Activated CD4-positive, alpha-beta T cell treated with anti-CD3 and anti-CD28 coated beads for 36 hours (primary cell): ENCODE results near the gene WDR88. TPM values are rescaled to one million over a fixed set of nuclear protein-coding genes. Genes with fewer than 3 reads are reported as not detected.
"Not testable (repeated sequence)": the region's sequence is repeated elsewhere in the genome, so short reads cannot be mapped to it uniquely, and the experiment has no call there.

ENCODE experiments used
- ATAC-seq: fragments of 200-7000 bp; cut with Tn5 transposase; one replicate; pipeline ENCODE4 v1.10.0; 2021; ENCODE audit warnings: mild to moderate bottlenecking, moderate library complexity
- CTCF ChIA-PET: fragments of 350-600 bp; sonication (Branson Sonifier 250); formaldehyde crosslinking; loops from one replicate; lab custom pipeline; 2021; ENCODE audit warnings: antibody characterized with exemption; lab: Charles Lee
- POLR2A ChIA-PET: fragments of 350-600 bp; sonication (Branson Sonifier 250); formaldehyde crosslinking; loops from one replicate; lab custom pipeline; 2021; ENCODE audit warnings: antibody characterized with exemption, inconsistent platforms; lab: Charles Lee
- DNase-seq: peaks from one replicate; pipeline ENCODE4 v3.0.0-alpha.2; 2020
- H3K27ac Mint-ChIP-seq: one replicate; pipeline ENCODE4 v1.8.0; 2021; ENCODE audit warnings: mixed read lengths
- H3K27me3 Mint-ChIP-seq: one replicate; pipeline ENCODE4 v1.8.0; 2021; ENCODE audit warnings: mixed read lengths
- H3K36me3 Mint-ChIP-seq: one replicate; pipeline ENCODE4 v1.8.0; 2021; ENCODE audit warnings: low read depth, mixed read lengths
- H3K4me1 Mint-ChIP-seq: one replicate; pipeline ENCODE4 v1.8.0; 2021; ENCODE audit warnings: mixed read lengths
- H3K4me3 Mint-ChIP-seq: one replicate; pipeline ENCODE4 v1.8.0; 2021; ENCODE audit warnings: mild to moderate bottlenecking, moderate library complexity, mixed read lengths
- H3K9me3 Mint-ChIP-seq: one replicate; pipeline ENCODE4 v1.8.0; 2021; ENCODE audit warnings: low read depth, mixed read lengths
- intact Hi-C, 2 experiments: fragments of 100-400 bp; cut with DNase I in 1 of 2; cut with micrococcal nuclease in 1 of 2; formaldehyde crosslinking; loops; one replicate each; pipeline versions ENCODE4 v1.14.2 to v1.15.1; 2022 to 2024; cut with DNase I, micrococcal nuclease
- total RNA-seq, 2 experiments: library from RNA; stranded (reverse); gene quantifications; one replicate each; pipeline ENCODE4 v1.2.3, GENCODE V29; 2021

Gene WDR88
- total RNA-seq, 2 experiments from 2014 or later, result 0.21 TPM; not detected in 1

DNA sequence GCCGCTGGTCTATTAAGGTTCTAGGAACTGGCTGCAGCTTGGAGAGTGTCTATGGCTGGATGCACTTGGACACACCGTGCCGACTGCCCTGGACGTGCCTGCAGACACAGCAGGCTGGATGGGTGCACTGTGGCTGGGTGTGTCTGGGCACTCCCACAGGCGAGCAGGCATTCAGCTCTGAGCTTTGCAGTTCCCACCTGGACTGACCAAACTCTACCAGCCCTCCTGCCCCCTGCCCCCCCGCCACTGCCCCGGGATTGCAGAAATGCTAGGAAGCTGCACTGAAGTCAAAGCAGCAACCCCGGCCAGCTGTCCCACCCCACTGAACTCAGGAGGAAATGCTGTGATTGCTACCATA, 55.2 kb downstream of the WDR88 start:
- intact Hi-C loops, result no loop called here
- Mint-ChIP-seq H3K27ac (no peak overlapping the region), H3K4me1 (peaks cover 7% of the 10 kb centered on the region), H3K4me3 (no peak overlapping the region), H3K36me3 (no peaks in the 10 kb centered on the region), H3K9me3 (no peaks in the 10 kb centered on the region), H3K27me3 (peaks cover 13% of the 10 kb centered on the region)
- ChIA-PET POLR2A (no interaction called here), CTCF (interaction anchor here (5.1 kb wide), 1 partner anchor 12 kb away, joined by 39 read pairs; no protein-coding TSS in a partner anchor)
- no peak for ATAC-seq
- DNase-seq, result no peak

DNA sequence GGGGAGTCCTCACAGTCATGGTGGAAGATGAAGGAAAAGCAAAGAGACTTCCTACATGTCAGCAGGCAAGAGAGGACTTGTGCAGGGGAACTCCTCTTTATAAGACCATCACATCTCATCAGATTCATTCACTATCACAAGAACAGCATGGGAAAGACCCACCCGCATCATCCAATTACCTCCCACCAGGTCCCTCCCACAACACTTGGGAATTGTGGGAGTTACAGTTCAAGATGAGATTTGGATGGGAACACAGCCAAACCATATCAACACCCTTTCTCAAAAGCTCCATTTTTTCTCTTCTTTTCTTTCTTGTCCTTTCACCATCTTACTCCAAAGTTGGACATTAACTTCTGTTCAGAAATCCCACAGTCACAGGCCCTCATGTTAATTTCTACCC, 57.5 kb downstream of the WDR88 start:
- ATAC-seq (no peak), DNase-seq (no peak)
- Mint-ChIP-seq H3K36me3 (no peaks in the 10 kb centered on the region), H3K27ac (no peak overlapping the region), H3K4me1 (peaks cover 7% of the 10 kb centered on the region), H3K27me3 (peaks cover 31% of the 10 kb centered on the region), H3K9me3 (no peaks in the 10 kb centered on the region), H3K4me3 (no peak overlapping the region)
- POLR2A ChIA-PET, result no interaction called here
- intact Hi-C loops, result no loop called here
- CTCF ChIA-PET, result interaction anchor here (0.6 kb wide), 2 partner anchors 98 to 1137 kb away, joined by 3 to 5 read pairs; no protein-coding TSS in a partner anchor

DNA sequence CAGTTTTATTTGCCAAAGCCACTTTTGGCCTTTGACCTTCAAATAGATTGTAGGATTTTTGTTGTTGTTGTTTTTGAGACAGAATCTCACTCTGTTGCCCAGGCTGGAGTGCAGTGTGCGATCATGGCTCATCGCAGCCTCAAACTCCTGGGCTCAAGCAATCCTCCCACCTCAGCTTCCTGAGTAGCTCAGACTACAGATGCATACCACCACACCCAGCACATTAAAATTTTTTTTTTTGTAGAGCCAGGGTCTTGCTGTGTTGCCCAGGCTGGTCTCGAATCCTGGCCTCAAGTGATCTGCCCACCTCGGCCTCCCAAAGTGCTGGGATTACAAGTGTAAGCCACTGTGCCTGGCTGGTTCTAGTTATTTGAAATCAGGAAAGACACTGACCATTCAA, 59.2 kb downstream of the WDR88 start:
- H3K4me1 Mint-ChIP-seq, H3K9me3 Mint-ChIP-seq, H3K27ac Mint-ChIP-seq, ATAC-seq, H3K36me3 Mint-ChIP-seq, POLR2A ChIA-PET, intact Hi-C loops, H3K4me3 Mint-ChIP-seq, DNase-seq: not testable (repeated sequence)
- CTCF ChIA-PET, result interaction anchor here (0.8 to 1.0 kb wide), 2 partner anchors 14 to 65 kb away, joined by 3 read pairs; no protein-coding TSS in a partner anchor
- peaks cover 33% of the 10 kb centered on the region for H3K27me3 Mint-ChIP-seq

DNA sequence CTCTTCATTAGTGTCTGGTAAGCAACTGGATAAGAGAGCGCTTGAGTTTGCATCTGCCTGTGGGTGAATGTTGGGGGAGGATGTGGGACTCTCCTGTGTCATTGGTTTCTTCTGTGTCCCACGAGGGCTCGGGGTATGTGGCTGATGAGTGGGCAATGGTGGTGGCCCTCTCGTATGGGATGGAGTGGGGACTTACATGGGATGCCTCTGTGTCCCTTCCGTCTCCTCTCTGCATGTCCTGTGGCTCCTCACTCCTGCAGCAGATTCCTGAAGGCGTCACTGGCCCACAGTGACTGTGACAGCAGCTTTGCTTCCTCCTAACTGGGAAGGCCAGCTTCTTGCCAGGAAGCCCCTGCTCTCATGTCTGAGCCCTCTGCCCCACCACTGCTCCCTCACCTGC, 59.6 kb downstream of the WDR88 start:
- peaks cover 34% of the 10 kb centered on the region for H3K27me3 Mint-ChIP-seq
- H3K36me3 Mint-ChIP-seq, result no peaks in the 10 kb centered on the region
- no peak overlapping the region for H3K4me3 Mint-ChIP-seq
- no peak for DNase-seq
- ChIA-PET CTCF (interaction anchor here (0.6 to 1.0 kb wide), 5 partner anchors 14 to 325 kb away, joined by 3 read pairs; no protein-coding TSS in a partner anchor), POLR2A (no interaction called here)
- peaks cover 3% of the 10 kb centered on the region for H3K4me1 Mint-ChIP-seq
- intact Hi-C loops, result no loop called here
- ATAC-seq, result no peak
- no peak overlapping the region for H3K27ac Mint-ChIP-seq
- no peaks in the 10 kb centered on the region for H3K9me3 Mint-ChIP-seq

DNA sequence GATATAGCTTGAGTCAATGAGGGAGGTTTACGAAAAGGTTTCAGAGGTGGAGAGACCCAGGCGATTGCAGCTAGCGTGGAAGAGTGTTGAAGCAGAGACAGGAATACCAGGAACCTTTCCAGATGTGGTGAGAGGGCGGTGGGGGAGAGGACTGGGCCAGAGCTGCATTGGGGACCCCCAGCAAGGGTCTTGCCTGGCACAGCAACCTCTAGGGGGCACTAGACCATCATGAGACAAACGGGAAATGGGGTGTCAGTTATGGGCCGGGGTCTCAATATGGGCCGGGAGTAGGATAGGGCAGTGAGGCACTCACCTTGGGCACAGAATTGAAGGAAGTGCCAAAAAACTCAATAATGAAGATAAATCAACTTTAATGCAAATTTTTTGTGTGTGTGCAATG, 60.1 kb downstream of the WDR88 start:
- no peak overlapping the region for H3K27ac Mint-ChIP-seq
- H3K4me1 Mint-ChIP-seq, result no peaks in the 10 kb centered on the region
- intact Hi-C loops, result no loop called here
- no peak for DNase-seq
- ChIA-PET CTCF (interaction anchor here (0.6 to 1.0 kb wide), 5 partner anchors 15 to 325 kb away, joined by 3 read pairs; no protein-coding TSS in a partner anchor), POLR2A (no interaction called here)
- no peak for ATAC-seq
- peaks cover 37% of the 10 kb centered on the region for H3K27me3 Mint-ChIP-seq
- no peaks in the 10 kb centered on the region for H3K9me3 Mint-ChIP-seq
- H3K36me3 Mint-ChIP-seq, result no peaks in the 10 kb centered on the region
- no peak overlapping the region for H3K4me3 Mint-ChIP-seq

DNA sequence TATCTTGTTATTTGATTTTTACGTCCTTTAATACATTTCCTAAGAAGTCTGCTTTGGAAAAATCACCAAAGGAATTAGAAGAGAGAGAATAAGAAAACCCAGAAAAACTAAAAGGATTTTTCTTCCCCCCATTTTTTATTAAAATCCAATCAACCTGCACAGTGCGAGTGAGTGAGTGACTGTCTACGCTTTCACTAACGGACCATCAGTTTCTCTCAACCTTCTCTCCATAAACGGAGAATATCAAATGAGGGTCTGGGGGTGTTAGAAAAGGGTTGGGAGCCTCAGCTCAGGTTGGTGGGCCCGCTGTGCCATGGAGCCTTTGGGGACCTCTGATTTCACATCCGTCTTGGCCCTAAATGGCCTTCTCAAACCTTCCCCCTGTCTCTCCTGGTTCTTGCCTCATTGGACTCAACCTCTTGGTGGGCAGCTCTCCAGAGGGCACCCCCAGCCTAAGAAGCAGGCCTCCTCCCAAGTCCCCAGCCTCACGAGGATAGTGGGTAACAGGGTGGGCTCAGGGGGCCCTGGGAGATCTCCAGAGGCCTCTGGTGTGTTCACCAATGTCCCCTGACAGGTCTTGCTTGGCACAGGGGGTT, 61.5 kb downstream of the WDR88 start:
- intact Hi-C loops, result no loop called here
- ChIA-PET POLR2A (no interaction called here), CTCF (no interaction called here)
- peak overlapping the region; percentile 33 for H3K4me3 Mint-ChIP-seq
- no peaks in the 10 kb centered on the region for H3K9me3 Mint-ChIP-seq
- H3K27me3 Mint-ChIP-seq, result peaks cover 37% of the 10 kb centered on the region
- no peaks in the 10 kb centered on the region for H3K36me3 Mint-ChIP-seq
- ATAC-seq (no peak), DNase-seq (no peak)
- no peak overlapping the region for H3K27ac Mint-ChIP-seq
- no peaks in the 10 kb centered on the region for H3K4me1 Mint-ChIP-seq

DNA sequence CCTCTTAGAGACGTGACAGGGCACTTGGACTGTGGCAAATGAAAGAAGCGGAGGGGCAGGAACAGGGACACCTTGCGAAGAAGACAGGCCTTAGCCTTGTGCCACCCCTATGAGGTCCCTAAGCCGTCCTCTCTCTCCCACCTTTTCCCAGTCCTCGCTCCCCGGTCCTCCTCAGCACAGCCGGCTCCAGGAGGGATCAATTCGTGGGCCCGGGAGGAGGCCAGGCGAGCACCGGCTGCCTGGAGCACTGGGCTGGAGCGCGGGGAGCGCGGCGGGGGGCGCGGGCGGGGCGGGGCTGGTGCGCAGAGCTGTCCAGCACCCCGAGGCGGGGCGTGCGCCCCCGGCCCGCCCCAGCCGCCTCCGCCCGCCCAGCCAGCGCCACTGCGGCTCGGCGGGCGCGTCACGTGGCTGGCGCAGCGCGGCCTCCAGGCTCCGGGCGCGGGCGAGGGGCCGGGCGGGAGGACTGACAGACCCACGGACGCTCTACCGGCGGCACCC, 62.0 kb downstream of the WDR88 start, which contains the start of gene LRP3:
Gene LRP3, plus strand, starts transcription at position 466 of the 498 bp plus-strand sequence. CDS start 456 bp downstream, outside the sequence.
- Mint-ChIP-seq H3K9me3 (no peaks in the 10 kb centered on the region), H3K27me3 (peaks cover 37% of the 10 kb centered on the region), H3K4me1 (no peaks in the 10 kb centered on the region), H3K4me3 (peak within 1 kb of the TSS; percentile 33), H3K27ac (no peak within 1 kb of the TSS), H3K36me3 (no peaks in the 10 kb centered on the region)
- CTCF ChIA-PET, result interaction anchor here (1.7 kb wide), 1 partner anchor 10 kb away, joined by 5 read pairs; no protein-coding TSS in a partner anchor
- intact Hi-C loops, result no loop called here
- POLR2A ChIA-PET, result no interaction called here
- DNase-seq (no peak), ATAC-seq (peak; percentile 19)

DNA sequence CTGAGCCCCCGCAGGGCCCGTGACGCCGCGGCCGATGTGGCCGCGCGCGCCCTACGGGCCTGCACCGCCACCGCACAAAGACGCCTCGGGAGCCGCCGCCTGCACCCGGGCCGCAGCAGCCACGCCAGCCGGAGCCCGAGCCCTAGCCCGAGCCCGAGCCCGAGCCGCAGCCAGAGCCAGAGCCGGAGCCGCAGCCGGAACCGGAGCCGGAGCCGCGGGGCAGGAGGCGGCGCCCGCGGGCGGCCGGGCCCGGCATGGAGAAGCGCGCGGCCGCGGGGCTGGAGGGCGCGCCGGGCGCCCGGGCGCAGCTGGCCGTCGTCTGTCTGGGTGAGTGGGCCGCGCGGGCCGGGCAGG, 62.6 kb downstream of the WDR88 start:
- DNase-seq, result peak; percentile 17
- H3K27ac Mint-ChIP-seq, result no peak overlapping the region
- CTCF ChIA-PET, result interaction anchor here (1.7 kb wide), 1 partner anchor 11 kb away, joined by 5 read pairs; no protein-coding TSS in a partner anchor
- ATAC-seq, result peak; percentile 33
- H3K9me3 Mint-ChIP-seq, result no peaks in the 10 kb centered on the region
- POLR2A ChIA-PET, result no interaction called here
- H3K27me3 Mint-ChIP-seq, result peaks cover 39% of the 10 kb centered on the region
- peaks cover under 1% of the 10 kb centered on the region for H3K4me1 Mint-ChIP-seq
- no peak overlapping the region for H3K4me3 Mint-ChIP-seq
- intact Hi-C loops, result no loop called here
- H3K36me3 Mint-ChIP-seq, result no peaks in the 10 kb centered on the region

DNA sequence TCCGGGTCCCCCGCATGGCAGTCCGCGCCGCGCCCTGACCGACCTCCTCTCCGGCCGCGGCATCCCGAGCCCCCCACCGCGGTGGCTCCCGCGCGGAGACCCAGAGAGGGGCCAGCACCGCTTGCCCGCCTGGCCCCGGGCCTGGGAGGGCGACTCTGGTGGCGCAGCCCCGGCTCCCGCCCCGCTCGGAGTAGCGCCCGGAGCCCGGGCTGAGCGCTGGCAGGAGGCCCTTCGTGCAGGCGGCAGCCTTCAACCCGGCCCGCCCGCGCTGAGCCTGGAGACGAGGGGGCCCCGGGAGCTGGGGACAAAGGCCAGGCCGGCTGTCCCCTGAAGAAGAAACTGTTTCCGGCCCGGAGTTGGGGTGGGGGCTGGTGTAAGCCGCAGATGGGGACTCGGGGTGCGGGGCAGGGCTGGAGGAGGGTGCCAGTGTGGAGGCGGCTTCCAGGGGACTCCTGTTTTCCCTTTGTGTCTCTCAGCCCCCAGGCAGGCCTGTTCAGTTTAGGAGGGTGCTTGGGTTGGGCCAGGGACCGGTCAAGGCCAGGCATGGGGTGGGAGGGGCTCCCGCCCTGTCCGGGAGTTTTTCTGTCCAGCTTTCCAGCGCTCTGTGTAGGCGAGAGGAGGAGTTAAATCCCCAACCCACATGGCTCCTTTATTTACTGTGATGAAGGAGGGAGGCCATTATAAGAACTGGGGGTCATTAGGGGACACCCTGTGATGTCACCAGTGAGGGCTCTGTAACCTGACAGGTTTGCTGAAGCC, 63.2 kb downstream of the WDR88 start:
- Mint-ChIP-seq H3K4me3 (peak overlapping the region; percentile 23), H3K27me3 (peaks cover 39% of the 10 kb centered on the region), H3K27ac (no peak overlapping the region), H3K36me3 (no peaks in the 10 kb centered on the region), H3K4me1 (peaks cover 3% of the 10 kb centered on the region), H3K9me3 (no peaks in the 10 kb centered on the region)
- intact Hi-C loops, result no loop called here
- CTCF ChIA-PET, result interaction anchor here (0.5 to 1.7 kb wide), 4 partner anchors 11 to 40 kb away, joined by 3 to 5 read pairs (median 4); no protein-coding TSS in a partner anchor
- ATAC-seq (peak; percentile 30), DNase-seq (no peak)
- POLR2A ChIA-PET, result no interaction called here

DNA sequence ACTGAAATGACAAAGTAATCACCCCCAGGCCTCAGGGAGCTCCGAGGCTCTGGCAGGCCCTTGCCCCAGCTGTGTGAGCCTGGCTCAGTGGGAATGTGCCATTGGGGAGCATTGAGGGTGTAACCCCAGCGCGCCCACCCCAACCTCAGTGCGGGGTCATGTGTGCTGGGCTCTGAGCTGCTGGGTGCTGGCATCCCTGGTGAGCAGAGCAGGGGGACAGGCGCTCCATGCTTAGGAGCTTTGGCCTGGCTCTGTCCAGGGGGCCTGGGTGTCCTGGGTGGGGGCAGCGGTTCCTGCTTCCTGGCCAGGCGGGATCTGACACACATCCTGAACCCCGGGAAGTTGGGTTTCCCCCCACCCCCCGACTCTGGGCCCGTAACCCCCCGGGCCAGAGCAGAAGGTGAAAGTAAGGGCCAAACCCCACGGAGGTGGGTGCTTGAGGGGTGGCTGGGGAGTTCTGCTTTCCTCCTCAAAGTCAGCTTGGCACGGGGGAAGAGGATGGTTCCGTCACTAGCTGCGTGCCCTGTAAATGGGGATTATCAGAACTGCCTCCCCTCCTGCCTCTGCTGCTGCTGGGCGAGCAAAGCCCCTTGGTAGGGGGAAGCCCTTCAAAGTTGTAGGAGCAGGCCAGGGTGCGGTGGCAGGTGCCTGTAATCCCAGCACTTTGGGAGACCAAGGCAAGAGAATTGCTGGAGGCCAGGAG, 63.9 kb downstream of the WDR88 start:
- ATAC-seq (no peak), DNase-seq (no peak)
- H3K27me3 Mint-ChIP-seq, result peaks cover 34% of the 10 kb centered on the region
- H3K4me3 Mint-ChIP-seq, result no peak overlapping the region
- ChIA-PET POLR2A (no interaction called here), CTCF (interaction anchor here (0.5 to 1.8 kb wide), 6 partner anchors 11 to 40 kb away, joined by 3 to 5 read pairs (median 4); no protein-coding TSS in a partner anchor)
- H3K36me3 Mint-ChIP-seq, result no peaks in the 10 kb centered on the region
- no peak overlapping the region for H3K27ac Mint-ChIP-seq
- peaks cover 3% of the 10 kb centered on the region for H3K4me1 Mint-ChIP-seq
- no peaks in the 10 kb centered on the region for H3K9me3 Mint-ChIP-seq
- intact Hi-C loops, result no loop called here
